SIG-M5 treated with dmso at 0.1 percent for 504 hours (cell line): ENCODE data around the gene DLX3.

Source experiments
- DNase-seq: peaks from one replicate; lab custom pipeline; 2025; ENCODE audit not compliant: unreplicated experiment; lab: John Stamatoyannopoulos, UW

DLX3 gene

DNA sequence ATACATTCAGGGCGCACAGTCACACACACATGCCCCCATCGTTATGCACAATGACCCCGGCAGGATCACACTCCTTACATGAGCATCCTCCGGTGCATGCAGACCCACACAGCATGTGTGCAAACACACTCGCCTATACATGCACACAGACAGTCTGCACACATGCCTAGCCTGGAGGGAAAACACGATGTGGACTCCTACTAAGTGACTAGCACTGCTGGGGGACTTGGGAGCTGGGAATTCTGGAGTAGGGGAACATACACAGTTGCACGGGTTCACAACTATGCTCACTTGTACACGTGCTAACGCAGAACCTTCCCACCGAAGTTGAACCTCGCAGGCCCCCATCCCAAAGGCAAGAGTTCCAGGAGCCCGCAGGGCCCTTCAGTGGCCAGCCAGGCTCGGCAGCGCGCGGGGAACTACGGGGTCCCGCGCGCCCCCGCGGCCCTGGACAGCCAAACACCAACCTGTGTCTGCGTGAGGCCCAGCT, 2.0 kb downstream of the DLX3 start:
- no peak for DNase-seq

GRCh38 chr17:49992191-49992932, 2.7 kb downstream of the DLX3 start:
- no peak for DNase-seq

- DNase-seq, result no peak
Measured at GRCh38 chr17:49991409-49991808, 3.6 kb downstream of the DLX3 start.

- no peak for DNase-seq
Measured at GRCh38 chr17:49990921-49991320, 4.1 kb downstream of the DLX3 start.

DNA sequence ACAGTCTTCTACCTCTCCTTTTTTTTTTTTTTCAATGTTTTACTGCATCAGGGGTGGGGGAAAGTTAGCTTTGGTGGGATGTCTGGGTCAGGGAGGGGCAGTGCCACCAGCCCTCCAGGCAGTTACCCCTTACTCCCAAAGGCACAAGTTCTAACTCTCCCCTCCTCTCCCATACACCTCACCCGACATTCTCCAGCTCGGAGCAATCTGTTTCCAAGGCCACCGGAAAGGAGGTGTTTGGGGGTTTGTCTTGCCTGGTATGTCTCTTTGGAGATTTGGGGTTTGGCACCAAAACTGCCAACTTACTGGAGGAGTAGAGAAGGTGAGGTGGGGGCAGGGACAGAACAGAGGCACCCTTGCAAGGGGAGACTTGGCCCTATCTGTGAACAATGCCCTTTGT, 4.7 kb downstream of the DLX3 start:
- no peak for DNase-seq

GRCh38 chr17:49989518-49989880, 5.5 kb downstream of the DLX3 start:
- DNase-seq, result no peak

GRCh38 chr17:49987681-49988441, 7.2 kb downstream of the DLX3 start:
- peak; percentile 17 for DNase-seq

- no peak for DNase-seq
Measured at GRCh38 chr17:49987290-49987585, 7.8 kb downstream of the DLX3 start.

GRCh38 chr17:49986396-49987289, 8.4 kb downstream of the DLX3 start:
- no peak for DNase-seq

GRCh38 chr17:49985310-49985990, 9.6 kb downstream of the DLX3 start:
- DNase-seq, result no peak

DNA sequence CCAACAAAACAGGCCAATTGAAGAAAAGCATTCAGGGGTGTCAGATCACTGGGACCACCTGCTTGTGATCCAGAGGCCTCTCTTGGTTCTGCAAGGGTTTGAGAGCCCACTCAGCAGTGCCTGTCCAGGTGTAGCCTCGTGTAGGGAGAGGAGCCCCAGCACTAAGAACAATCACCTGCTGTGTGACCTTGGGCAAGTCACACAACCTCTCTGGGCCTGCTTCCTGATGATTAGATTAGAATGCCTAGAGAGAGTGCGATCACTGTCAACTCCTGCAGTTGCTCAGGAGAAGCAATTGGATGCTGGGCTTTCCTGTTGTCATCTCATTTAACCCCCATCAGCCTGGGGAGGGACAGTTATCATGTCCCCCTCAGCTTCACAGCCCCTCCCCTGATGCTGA, 10.2 kb downstream of the DLX3 start:
- DNase-seq, result no peak

- DNase-seq, result no peak
Measured at GRCh38 chr17:49984283-49984682, 10.7 kb downstream of the DLX3 start.

DNA sequence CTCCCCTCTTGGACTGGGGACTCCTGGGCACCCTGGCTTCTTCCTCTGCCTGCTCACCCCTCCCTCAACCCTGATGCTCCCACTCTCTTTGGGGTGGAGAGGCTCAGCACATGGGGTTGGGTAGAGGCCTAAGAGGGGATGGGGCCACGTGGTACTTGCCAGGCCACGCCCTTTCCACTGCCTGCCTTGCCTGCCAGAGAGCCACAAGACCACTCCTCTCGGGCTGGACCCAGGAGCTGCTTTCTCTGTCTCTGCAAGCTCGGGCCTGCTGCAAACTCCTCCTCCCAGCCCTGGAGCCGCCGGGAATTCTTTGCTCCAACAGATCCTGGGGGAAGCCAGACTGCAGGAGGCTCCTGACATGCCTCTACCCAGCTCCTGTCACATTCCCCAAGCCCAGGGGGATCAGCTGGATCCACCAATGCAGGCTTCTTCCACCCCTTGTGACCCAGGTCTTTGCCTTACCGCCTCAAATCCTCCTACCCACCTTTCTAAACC, 14.3 kb downstream of the DLX3 start:
- no peak for DNase-seq

DNA sequence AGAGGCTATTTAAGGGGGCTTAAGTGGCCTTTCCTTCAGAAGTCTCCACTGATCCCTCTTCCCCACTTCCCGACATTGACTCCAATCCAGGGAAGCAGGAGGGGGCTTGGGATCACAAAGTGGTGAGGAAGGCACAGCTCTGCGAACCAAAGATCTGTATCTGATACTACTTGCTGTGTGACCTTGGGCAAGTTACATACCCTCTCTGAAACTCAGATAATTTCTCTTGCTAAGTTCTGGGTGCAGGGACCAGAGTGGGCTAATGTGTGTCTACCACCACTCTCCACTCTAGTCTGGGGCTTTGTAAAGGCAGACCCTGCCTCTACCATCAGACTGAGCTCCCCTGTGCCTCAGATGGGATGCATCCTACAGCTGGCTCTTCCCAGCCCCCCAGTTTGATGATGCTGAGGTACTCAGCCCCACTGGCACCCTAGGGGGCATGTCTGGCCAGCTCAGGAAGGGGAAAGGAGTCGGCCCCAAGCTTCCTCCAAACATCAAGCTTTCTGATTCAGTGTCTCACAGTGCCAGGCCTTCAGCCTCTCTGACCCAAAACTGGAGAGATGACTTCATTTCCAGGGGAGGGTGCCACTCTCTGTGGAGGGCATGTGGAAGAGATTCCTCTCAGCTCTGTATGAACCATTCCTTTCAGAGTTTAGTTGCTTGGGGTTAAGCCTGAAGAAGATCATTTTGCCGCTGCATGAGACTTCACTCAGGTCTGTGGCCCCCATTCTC, 15.1 kb downstream of the DLX3 start:
- DNase-seq, result no peak

- DNase-seq, result peak; percentile 52
Measured at GRCh38 chr17:49978501-49978900, 16.5 kb downstream of the DLX3 start.

DNA sequence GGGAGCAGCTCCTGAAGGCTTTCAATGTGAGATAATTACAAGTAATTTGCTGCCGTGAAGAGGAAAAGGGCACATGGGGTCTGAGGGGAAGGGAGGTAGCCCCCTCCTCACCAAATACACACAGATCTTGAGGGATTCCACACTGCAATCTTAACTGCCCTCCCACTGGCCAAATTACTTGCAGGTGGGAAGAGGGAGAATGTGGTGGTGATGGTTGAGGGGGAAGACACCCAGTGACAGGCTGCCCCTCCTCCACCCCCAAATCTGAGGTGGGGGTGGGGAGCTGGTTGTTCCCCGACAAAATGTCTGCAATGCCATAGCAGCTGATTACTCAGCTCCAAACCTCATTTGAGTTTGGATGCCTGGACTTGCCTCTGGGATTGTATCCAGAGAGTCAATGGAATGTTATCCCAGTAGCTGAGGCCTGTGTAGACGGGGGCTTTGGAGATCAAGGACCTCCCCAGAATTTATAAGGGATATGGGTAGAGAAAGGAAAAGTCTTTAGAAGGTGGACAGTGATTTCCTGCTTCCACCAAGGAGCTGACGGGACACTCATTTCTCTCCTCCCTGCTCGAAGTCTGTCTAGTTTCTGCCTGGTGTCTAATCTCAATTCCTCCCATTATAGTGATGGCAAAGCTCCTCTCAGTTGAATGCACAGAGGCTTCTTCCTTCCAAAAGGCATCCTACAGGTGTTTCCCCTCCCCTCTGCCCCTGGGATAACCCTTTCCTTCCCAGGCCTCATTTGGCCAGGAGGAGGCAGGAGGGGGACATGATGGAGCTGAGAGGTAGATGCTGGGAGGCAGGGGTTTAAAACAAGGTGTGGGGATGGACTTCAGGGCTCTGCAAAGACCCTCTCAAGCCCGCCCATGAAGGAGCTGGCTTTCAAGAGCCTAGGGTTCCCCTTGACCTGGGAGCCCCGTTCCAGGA, 17.3 kb downstream of the DLX3 start:
- DNase-seq, result no peak

DNA sequence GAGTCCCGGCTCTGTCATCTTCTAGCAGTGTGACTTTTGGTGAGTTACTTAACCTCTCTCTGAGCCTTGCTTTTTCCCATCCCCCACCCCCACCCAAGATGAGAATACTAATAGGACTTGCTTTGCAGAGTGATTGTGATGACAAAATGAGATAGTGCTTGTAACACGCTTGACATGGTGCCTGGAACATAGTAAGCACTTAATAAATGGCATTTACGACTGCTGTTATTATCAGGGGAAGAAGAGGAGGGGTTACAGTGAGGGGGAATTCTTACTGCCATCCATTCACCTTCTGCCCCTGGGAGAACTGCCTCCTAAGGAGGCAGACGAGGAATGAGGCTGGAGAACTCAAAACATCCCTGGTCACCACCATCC, 18.2 kb downstream of the DLX3 start:
- no peak for DNase-seq

DNA sequence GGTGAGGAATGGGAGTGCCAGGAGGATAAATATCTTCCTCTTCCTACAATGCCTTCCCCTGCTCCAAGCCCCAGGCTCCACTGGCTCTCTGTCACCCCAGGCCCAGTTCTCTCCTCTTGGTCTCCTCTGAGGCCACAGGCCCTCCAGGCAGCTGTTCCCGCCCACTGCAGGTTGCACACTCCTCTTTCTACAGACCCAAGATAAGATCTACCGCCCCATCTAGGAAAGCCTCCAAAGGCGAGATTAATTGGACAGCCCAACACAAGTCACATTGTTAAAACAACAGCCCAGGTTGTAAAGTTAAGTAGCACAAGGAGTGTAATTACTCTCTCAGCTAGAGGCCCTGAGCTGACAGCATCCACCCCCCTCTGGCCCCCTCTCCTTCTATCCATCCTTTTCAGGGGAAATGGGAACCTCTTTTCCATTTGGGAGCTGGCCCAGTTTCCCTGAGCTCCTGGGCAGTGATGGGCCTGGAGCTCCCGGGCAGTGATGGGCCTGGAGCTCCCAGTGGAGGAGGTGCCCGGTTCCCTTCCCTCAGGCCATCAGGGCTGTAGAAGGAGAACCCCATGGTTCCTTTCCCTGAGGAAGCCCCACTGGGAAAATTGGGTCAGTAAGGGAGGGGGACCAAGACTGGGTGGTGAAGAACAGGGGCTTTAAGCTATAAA, 18.7 kb downstream of the DLX3 start:
- no peak for DNase-seq

GRCh38 chr17:49975531-49975930, 19.5 kb downstream of the DLX3 start:
- DNase-seq, result no peak
